Measurements from ENCODE around the gene DNM2.

Gene DNM2

DNA sequence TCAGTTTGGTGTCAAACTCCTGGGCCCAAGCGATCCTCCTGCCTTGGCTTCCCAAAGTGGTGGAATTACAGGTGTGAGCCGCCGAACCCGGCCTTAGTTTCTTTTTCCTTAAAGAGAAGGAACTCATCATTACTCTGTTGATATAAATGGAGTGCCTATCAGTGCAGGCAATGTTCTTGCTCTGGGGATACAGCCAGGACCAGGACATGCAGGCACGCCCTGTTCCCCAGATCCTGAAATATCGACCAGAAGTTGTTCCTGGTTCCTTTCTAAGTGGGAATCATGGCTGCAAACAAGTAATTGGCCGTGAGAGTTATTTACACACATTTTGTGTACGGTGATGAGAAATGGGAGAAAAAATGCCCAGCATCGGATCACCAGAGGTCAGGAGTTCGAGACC, 8.4 kb downstream of the DNM2 start:
- TF ChIP-seq TAF1 (IDR thresholded peaks at IDR 0.05; ENCODE audit: borderline replicate concordance, insufficient read depth, low read length) (no peak), SIN3A (IDR thresholded peaks at IDR 0.05; ENCODE audit: borderline replicate concordance, insufficient read depth, low read length) (no peak), POLR2AphosphoS5 (IDR thresholded peaks at IDR 0.05; ENCODE audit: low read depth, low read length) (no peak), FOXP2 (optimal IDR thresholded peaks at IDR 0.05; ENCODE audit: borderline replicate concordance, extremely low read depth, extremely low read length, insufficient read depth) (no peak)
- TF ChIP-seq, protein P1, sequence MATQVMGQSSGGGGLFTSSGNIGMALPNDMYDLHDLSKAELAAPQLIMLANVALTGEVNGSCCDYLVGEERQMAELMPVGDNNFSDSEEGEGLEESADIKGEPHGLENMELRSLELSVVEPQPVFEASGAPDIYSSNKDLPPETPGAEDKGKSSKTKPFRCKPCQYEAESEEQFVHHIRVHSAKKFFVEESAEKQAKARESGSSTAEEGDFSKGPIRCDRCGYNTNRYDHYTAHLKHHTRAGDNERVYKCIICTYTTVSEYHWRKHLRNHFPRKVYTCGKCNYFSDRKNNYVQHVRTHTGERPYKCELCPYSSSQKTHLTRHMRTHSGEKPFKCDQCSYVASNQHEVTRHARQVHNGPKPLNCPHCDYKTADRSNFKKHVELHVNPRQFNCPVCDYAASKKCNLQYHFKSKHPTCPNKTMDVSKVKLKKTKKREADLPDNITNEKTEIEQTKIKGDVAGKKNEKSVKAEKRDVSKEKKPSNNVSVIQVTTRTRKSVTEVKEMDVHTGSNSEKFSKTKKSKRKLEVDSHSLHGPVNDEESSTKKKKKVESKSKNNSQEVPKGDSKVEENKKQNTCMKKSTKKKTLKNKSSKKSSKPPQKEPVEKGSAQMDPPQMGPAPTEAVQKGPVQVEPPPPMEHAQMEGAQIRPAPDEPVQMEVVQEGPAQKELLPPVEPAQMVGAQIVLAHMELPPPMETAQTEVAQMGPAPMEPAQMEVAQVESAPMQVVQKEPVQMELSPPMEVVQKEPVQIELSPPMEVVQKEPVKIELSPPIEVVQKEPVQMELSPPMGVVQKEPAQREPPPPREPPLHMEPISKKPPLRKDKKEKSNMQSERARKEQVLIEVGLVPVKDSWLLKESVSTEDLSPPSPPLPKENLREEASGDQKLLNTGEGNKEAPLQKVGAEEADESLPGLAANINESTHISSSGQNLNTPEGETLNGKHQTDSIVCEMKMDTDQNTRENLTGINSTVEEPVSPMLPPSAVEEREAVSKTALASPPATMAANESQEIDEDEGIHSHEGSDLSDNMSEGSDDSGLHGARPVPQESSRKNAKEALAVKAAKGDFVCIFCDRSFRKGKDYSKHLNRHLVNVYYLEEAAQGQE (IDR thresholded peaks at IDR 0.05; ENCODE audit: insufficient read depth in 1 of 2, low read depth in 2 of 2, low read length in 2 of 2): no peak

DNA sequence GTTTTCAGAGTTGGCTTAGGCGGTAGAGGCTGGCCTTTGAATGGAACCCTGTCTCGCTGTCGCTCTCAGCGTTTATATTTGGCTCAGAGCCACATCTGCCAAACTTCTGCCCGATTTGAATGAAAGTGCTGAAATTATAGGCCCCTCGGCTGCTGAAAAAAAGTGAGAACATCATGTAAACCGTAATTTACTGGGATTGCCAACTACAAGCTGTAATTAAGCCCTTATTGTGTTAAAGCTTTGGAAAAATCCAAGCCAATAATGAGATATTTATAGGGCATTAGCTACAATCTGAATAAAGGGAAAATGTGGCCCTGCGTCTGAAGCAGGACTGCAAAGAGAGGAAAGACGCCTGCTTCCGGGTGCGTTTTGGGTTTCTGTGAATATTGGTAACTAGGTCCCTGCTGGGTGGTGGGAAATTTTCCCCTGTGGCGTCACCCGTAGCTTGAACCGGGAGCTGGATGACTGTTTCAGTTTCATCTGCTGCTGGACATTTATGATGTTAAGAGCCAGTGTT, 9.9 kb downstream of the DNM2 start:
- TF ChIP-seq, protein P1 (IDR thresholded peaks at IDR 0.05; ENCODE audit: insufficient read depth in 1 of 2, low read depth in 2 of 2, low read length in 2 of 2): no peak
- TF ChIP-seq TAF1 (IDR thresholded peaks at IDR 0.05; ENCODE audit: borderline replicate concordance, insufficient read depth, low read length) (no peak), SIN3A (IDR thresholded peaks at IDR 0.05; ENCODE audit: borderline replicate concordance, insufficient read depth, low read length) (no peak), POLR2AphosphoS5 (IDR thresholded peaks at IDR 0.05; ENCODE audit: low read depth, low read length) (no peak), FOXP2 (optimal IDR thresholded peaks at IDR 0.05; ENCODE audit: borderline replicate concordance, extremely low read depth, extremely low read length, insufficient read depth) (no peak)

DNA sequence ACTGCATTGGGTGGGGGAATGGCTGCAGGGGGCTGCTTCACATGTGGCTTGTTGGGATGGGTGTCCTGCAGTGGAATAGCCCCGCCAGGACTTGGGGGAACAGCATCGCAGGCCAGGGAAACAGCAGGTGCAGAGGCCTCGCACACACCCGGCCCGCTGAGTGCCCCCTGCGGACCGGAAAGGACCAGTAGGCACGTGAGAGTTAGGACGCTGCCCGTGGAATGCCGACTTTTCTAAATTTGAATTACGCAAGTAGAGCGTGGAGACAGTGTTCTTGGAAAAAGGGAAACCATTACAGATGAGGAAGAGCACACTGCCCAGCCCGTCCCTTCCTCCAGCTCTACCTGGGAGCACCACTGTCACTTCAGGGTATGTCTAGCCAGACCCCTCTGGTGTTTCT, 11.5 kb downstream of the DNM2 start:
- TF ChIP-seq SIN3A (IDR thresholded peaks at IDR 0.05; ENCODE audit: borderline replicate concordance, insufficient read depth, low read length): no peak
- TF ChIP-seq, protein P1 (IDR thresholded peaks at IDR 0.05; ENCODE audit: insufficient read depth in 1 of 2, low read depth in 2 of 2, low read length in 2 of 2): no peak
- TF ChIP-seq POLR2AphosphoS5 (IDR thresholded peaks at IDR 0.05; ENCODE audit: low read depth, low read length): no peak
- TF ChIP-seq FOXP2 (optimal IDR thresholded peaks at IDR 0.05; ENCODE audit: borderline replicate concordance, extremely low read depth, extremely low read length, insufficient read depth): no peak
- no peak for TF ChIP-seq TAF1 (IDR thresholded peaks at IDR 0.05; ENCODE audit: borderline replicate concordance, insufficient read depth, low read length)

DNA sequence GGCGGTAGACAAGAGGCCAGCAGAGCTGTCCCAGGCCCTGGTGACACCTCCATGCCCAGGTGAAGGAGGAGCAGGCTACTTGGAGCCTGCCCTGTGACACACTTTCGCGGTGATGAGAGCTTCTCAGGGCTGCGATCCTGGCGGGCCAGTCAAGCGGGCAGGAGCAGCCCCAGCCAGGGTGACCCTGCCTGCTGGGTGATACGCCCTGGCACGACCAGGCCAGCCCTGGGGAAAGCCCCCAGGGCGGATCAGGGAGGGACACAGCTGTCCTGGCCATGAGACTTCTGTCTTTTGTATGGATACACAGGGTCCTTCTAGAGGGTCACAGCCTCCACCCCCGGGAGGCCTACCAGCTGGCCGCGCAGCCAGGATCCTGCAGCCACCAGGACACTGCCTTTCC, 13.1 kb downstream of the DNM2 start:
- TF ChIP-seq POLR2AphosphoS5 (IDR thresholded peaks at IDR 0.05; ENCODE audit: low read depth, low read length): no peak
- no peak for TF ChIP-seq FOXP2 (optimal IDR thresholded peaks at IDR 0.05; ENCODE audit: borderline replicate concordance, extremely low read depth, extremely low read length, insufficient read depth)
- no peak for TF ChIP-seq TAF1 (IDR thresholded peaks at IDR 0.05; ENCODE audit: borderline replicate concordance, insufficient read depth, low read length)
- TF ChIP-seq, protein P1 (IDR thresholded peaks at IDR 0.05; ENCODE audit: insufficient read depth in 1 of 2, low read depth in 2 of 2, low read length in 2 of 2): no peak
- no peak for TF ChIP-seq SIN3A (IDR thresholded peaks at IDR 0.05; ENCODE audit: borderline replicate concordance, insufficient read depth, low read length)

DNA sequence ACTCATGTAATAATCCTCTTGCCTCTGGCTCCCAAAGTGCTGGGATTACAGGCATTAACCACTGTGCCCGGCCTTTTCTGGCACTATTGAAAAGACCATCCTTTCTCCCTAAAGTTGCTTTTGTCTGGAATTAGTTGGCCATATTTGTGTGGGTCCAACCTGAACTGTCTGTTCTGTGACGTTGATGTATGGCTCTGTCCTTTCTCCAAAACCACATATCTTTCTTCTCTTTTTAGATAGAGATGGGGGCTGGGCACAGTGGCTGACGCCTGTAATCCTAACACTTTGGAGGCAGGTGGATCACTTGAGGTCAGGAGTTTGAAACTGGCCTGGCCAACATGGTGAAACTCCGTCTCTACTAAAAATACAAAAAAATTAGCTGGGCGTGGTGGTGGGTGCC, 17.9 kb downstream of the DNM2 start:
- no peak for TF ChIP-seq TAF1 (IDR thresholded peaks at IDR 0.05; ENCODE audit: borderline replicate concordance, insufficient read depth, low read length)
- no peak for TF ChIP-seq POLR2AphosphoS5 (IDR thresholded peaks at IDR 0.05; ENCODE audit: low read depth, low read length)
